Measurements from ENCODE around the gene YPEL3. TPM values are rescaled to one million over a fixed set of nuclear protein-coding genes. Genes with fewer than 3 reads are reported as not detected.

Gene YPEL3, protein sequence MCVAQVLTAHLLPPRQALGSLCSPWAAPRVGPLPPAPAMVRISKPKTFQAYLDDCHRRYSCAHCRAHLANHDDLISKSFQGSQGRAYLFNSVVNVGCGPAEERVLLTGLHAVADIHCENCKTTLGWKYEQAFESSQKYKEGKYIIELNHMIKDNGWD
- 85.0 TPM for polyA plus RNA-seq (2013, experiment 1 of 2)
- 57.3 TPM for polyA plus RNA-seq (2013, experiment 2 of 2)

DNA sequence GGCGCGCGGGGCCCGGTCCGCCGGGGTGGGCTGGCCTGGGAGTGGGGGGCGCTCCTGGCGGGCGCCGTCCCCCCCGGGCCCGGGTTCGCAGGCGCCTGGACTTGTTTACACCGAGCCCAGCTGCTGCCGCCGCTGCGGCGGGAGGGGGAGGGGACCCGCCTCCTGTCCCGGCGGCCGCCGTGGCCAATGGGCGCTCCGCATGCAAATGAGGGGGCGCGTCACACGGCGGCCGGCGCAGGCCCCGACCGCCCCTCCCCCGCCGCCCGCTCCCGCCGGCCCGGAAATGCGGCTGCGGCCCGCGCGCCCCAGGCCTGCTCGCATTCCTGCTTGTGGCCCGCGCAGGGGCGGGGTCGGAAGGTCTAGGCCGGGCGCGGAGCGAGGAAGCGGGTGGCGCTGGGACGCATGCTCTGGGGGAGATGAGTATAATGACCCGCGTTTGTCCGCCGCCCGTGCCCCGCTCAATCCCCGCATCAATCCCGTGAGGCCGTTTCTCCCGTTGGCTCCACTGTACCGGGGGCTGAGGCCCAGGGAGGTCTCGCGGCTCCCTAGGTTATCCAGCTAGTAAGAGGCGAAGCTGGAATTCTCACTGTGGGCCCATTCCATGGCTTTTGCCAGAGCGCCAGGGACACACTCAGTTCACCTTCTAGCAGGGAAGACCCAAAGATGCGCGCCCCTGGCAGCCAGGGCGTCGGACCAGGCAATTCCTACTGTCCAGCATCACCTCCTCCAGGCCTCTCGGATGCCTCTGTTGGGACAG is at the start of gene YPEL3:
YPEL3 (minus strand) TSS at position 109 of the 757 bp plus-strand sequence. CDS start 731 bp downstream, outside the sequence.
- Histone ChIP-seq H3K4me3 (ENCODE audit: extremely low read depth, insufficient read depth, low read length, poor library complexity, severe bottlenecking) (peak within 1 kb of the TSS; percentile 37), H3K27ac (ENCODE audit: low read depth, low read length, severe bottlenecking) (peak within 1 kb of the TSS; percentile 79)
- WGBS, 2 experiments (ENCODE audit: insufficient coverage in 2 of 2): 18 to 36% methylated on average over 33 to 58 of the region's 77 CpGs

DNA sequence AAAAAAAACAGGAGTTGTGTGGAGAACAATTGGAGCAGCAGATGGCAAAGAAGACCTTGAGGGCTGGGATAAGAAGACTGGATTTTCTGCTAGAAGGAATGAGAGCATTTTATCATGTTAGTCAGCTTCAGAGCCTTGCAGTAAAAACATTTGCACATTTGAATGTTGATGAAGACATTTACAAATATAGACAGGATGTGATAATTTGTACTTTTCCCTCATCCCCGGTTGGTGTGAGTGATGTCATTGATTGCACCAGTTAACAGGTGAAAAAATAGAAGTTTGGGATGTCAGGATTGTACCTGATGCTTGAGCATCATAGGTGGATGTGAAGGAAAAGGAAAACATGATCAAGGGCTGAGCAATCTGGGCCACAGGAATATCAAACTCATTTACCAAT is 49.6 kb upstream of the YPEL3 start:
- WGBS, 2 experiments (ENCODE audit: insufficient coverage in 2 of 2): 83 to 88% methylated on average over 1 of the region's 1 CpG
- H3K4me3 ChIP-seq (ENCODE audit: extremely low read depth, insufficient read depth, low read length, poor library complexity, severe bottlenecking): no peak overlapping the region
- H3K36me3 ChIP-seq (ENCODE audit: control insufficient read depth, insufficient read depth, low read length): no peaks in the 10 kb centered on the region
- H3K27ac ChIP-seq (ENCODE audit: low read depth, low read length, severe bottlenecking): no peak overlapping the region
- H3K9me3 ChIP-seq (ENCODE audit: control insufficient read depth, low read length): peaks cover 13% of the 10 kb centered on the region
- no peaks in the 10 kb centered on the region for H3K4me1 ChIP-seq (ENCODE audit: control insufficient read depth, insufficient read depth, low read length, poor library complexity, severe bottlenecking)

More for the DNA sequence above, at the start of gene YPEL3:
- peaks cover 7% of the 10 kb centered on the region for H3K36me3 ChIP-seq (ENCODE audit: control insufficient read depth, insufficient read depth, low read length)
- H3K4me1 ChIP-seq (ENCODE audit: control insufficient read depth, insufficient read depth, low read length, poor library complexity, severe bottlenecking): peaks cover 10% of the 10 kb centered on the region
- peaks cover 27% of the 10 kb centered on the region for H3K9me3 ChIP-seq (ENCODE audit: control insufficient read depth, low read length)

DNA sequence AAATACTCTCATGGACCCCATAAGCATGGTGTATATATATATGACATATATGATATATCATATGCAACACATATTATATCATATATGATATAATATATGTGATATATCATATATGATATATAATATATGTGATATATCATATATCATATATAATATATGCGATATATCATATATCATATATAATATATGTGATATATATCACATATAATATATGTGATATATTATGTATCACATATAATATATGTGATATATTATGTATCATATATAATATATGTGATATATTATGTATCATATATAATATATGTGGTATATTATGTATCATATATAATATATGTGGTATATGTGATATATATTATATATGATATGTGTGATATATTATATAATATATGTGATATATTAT is 48.9 kb upstream of the YPEL3 start:
- Histone ChIP-seq H3K4me3 (ENCODE audit: extremely low read depth, insufficient read depth, low read length, poor library complexity, severe bottlenecking) (no peak overlapping the region), H3K36me3 (ENCODE audit: control insufficient read depth, insufficient read depth, low read length) (no peaks in the 10 kb centered on the region), H3K9me3 (ENCODE audit: control insufficient read depth, low read length) (peaks cover 7% of the 10 kb centered on the region), H3K4me1 (ENCODE audit: control insufficient read depth, insufficient read depth, low read length, poor library complexity, severe bottlenecking) (no peaks in the 10 kb centered on the region), H3K27ac (ENCODE audit: low read depth, low read length, severe bottlenecking) (no peak overlapping the region)
- WGBS, 2 experiments (ENCODE audit: insufficient coverage in 2 of 2): no CpG with 5 or more reads among the region's 1 CpG

DNA sequence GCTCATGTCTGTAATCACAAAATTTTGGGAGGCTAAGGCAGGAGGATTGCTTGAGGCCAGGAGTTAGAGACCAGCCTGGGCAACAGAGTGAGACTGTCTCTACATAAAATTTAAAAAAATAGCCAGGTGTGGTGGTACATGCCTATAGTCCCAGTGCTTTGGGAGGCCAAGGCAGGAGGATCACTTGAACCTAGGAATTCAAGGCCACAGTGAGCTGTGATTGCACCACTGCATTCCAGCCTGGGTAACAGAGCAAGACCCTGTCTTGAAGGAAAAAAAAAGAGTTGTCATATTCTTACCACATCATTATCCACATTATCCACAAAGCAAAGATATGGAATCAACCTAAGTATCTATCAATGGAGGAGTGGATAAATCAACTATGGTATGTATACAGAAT is 48.0 kb upstream of the YPEL3 start:
- Histone ChIP-seq H3K9me3 (ENCODE audit: control insufficient read depth, low read length) (peaks cover 5% of the 10 kb centered on the region), H3K36me3 (ENCODE audit: control insufficient read depth, insufficient read depth, low read length) (no peaks in the 10 kb centered on the region), H3K4me1 (ENCODE audit: control insufficient read depth, insufficient read depth, low read length, poor library complexity, severe bottlenecking) (no peaks in the 10 kb centered on the region), H3K27ac (ENCODE audit: low read depth, low read length, severe bottlenecking) (no peak overlapping the region), H3K4me3 (ENCODE audit: extremely low read depth, insufficient read depth, low read length, poor library complexity, severe bottlenecking) (no peak overlapping the region)

DNA sequence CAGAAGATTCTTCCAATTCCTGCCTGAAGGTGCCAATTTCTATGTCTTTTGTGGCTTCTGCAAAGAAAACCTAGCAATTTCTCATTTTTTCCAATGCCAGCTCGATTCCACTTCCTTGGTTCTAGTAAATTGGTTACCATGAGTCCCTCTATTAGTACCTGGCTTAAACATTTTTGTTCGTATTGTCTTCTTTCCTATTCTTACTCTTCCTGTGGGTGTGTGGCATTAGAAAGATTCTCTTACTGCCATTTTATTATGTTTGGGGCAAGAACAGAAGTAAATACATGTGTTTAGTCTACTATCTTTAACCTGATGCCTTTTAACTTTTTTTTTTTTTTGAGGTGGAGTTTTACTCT is 47.3 kb upstream of the YPEL3 start:
- 60 to 64% methylated on average over 1 of the region's 2 CpGs for WGBS, 2 experiments (ENCODE audit: insufficient coverage in 2 of 2)
- no peak overlapping the region for H3K27ac ChIP-seq (ENCODE audit: low read depth, low read length, severe bottlenecking)
- H3K4me3 ChIP-seq (ENCODE audit: extremely low read depth, insufficient read depth, low read length, poor library complexity, severe bottlenecking): no peak overlapping the region

DNA sequence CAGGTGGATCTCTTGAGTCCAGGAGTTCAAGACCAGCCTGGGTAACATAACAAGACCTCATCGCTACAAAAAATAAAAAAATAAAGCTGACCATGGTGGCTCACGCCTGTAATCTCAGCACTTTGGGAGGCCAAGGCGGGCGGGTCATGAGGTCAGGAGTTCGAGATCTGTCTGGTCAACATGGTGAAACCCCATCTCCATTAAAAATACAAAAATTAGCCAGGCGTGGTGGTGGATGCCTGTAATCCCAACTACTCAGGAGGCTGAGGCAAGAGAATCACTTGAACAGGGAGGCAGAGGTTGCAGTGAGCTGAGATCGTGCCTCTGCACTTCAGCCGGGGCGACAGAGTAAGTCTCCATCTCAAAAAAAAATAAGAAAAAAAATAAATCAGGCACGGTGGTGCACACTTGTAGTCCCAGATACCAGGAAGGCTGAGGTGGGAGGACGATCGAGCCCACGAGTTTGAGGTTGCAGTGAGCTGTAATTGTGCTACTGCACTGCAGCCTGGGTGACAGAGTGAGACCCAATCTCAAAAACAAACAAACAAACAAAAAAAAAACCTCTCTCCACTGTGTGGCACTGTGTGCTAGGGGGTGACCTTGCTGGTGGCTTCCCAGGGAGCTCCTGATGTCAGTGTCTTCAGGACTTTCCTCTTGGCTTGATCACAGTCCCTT is 46.8 kb upstream of the YPEL3 start:
- WGBS, 2 experiments (ENCODE audit: insufficient coverage in 2 of 2): 82 to 85% methylated on average over 2 to 13 of the region's 13 CpGs
- no peaks in the 10 kb centered on the region for H3K4me1 ChIP-seq (ENCODE audit: control insufficient read depth, insufficient read depth, low read length, poor library complexity, severe bottlenecking)
- no peaks in the 10 kb centered on the region for H3K36me3 ChIP-seq (ENCODE audit: control insufficient read depth, insufficient read depth, low read length)
- no peaks in the 10 kb centered on the region for H3K9me3 ChIP-seq (ENCODE audit: control insufficient read depth, low read length)
- H3K4me3 ChIP-seq (ENCODE audit: extremely low read depth, insufficient read depth, low read length, poor library complexity, severe bottlenecking): no peak overlapping the region
- no peak overlapping the region for H3K27ac ChIP-seq (ENCODE audit: low read depth, low read length, severe bottlenecking)

More for the DNA sequence above, 47.3 kb upstream of the YPEL3 start:
- Histone ChIP-seq H3K9me3 (ENCODE audit: control insufficient read depth, low read length) (no peaks in the 10 kb centered on the region), H3K4me1 (ENCODE audit: control insufficient read depth, insufficient read depth, low read length, poor library complexity, severe bottlenecking) (no peaks in the 10 kb centered on the region), H3K36me3 (ENCODE audit: control insufficient read depth, insufficient read depth, low read length) (no peaks in the 10 kb centered on the region)

DNA sequence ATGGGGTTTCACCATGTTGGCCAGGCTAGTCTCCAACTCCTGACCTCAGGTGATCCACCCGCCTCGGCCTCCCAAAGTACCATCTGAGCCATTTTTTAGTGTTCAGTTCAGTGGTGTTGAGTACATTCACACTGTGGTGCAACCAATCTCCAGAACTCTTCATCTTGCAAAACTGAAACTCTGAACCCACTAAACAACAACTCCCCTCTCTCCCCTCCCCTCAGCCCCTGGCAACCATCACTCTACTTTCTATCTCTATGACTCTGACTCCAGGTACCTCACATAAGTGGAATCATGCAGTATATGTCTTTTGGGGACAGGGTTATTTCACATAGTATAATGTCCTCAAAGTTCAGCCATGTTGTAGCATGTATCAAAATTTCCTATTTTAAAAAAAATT is 45.7 kb upstream of the YPEL3 start:
- Histone ChIP-seq H3K4me3 (ENCODE audit: extremely low read depth, insufficient read depth, low read length, poor library complexity, severe bottlenecking) (no peak overlapping the region), H3K27ac (ENCODE audit: low read depth, low read length, severe bottlenecking) (no peak overlapping the region), H3K36me3 (ENCODE audit: control insufficient read depth, insufficient read depth, low read length) (no peaks in the 10 kb centered on the region), H3K4me1 (ENCODE audit: control insufficient read depth, insufficient read depth, low read length, poor library complexity, severe bottlenecking) (no peaks in the 10 kb centered on the region), H3K9me3 (ENCODE audit: control insufficient read depth, low read length) (no peaks in the 10 kb centered on the region)
- WGBS, 2 experiments (ENCODE audit: insufficient coverage in 2 of 2): 67 to 96% methylated on average over 1 to 2 of the region's 2 CpGs

DNA sequence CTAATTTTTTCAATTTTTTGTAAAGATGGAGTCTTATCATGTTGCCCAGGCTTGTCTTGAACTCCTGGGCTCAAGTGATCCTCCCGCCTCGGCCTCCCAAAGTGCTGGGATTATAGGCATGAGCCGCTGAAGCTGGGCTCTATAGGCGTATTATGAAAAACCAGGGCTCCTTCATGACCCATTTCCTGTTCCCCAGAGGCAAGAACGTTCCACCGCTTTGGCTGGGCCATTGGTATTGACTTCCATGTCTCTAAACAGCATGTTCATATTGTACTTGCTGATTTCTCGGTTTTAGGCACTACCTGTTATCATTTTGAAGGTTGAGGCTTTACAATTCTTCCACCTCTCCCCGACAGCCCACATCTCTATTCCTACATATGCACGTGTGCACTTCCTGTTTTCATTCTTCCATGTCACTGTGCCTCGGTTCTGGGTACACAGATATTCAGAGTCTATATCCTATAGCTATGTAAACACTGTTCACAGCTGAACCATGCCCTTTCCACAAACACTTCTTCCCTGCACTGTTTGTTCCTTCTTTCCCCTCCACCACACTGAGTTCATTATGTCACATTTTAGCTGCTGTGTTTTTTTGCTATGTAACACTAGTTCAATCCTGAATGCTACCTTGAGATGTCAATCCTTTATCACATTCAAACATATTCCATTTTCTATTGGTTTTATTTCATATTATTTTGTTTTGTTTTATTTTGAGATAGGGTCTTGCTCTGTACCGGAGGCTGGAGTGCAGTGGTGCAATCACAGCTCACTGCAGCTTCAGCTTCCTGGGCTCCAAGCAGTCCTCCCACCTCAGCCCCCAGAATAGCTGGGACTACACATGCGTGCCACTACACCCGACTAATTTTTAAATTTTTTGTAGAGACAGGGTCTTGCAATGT is 43.8 kb upstream of the YPEL3 start:
- WGBS, 2 experiments (ENCODE audit: insufficient coverage in 2 of 2): 90% methylated on average over 12 of the region's 13 CpGs
- no peak overlapping the region for H3K4me3 ChIP-seq (ENCODE audit: extremely low read depth, insufficient read depth, low read length, poor library complexity, severe bottlenecking)
- no peaks in the 10 kb centered on the region for H3K4me1 ChIP-seq (ENCODE audit: control insufficient read depth, insufficient read depth, low read length, poor library complexity, severe bottlenecking)
- no peaks in the 10 kb centered on the region for H3K9me3 ChIP-seq (ENCODE audit: control insufficient read depth, low read length)
- no peak overlapping the region for H3K27ac ChIP-seq (ENCODE audit: low read depth, low read length, severe bottlenecking)
- no peaks in the 10 kb centered on the region for H3K36me3 ChIP-seq (ENCODE audit: control insufficient read depth, insufficient read depth, low read length)

DNA sequence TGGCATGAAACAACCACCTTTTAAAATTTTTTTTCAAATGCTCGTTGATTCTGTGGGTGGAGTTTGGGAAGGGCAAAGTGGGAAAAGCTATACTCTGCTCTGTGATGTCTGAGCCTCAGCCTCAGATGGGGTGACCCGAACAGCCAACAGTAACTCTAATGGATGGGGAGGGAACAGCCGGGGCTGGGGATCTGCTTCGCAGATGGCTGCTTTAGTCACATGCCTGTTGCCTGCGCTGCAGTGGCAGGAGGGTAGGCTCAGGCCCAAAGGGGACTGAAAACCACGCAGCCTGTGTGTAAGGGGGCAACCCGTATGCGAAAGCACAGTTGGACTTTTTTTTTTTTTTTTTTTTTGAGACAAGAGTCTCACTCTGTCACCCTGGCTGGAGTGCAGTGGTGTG is 41.9 kb upstream of the YPEL3 start:
- Histone ChIP-seq H3K36me3 (ENCODE audit: control insufficient read depth, insufficient read depth, low read length) (no peaks in the 10 kb centered on the region), H3K4me1 (ENCODE audit: control insufficient read depth, insufficient read depth, low read length, poor library complexity, severe bottlenecking) (no peaks in the 10 kb centered on the region), H3K9me3 (ENCODE audit: control insufficient read depth, low read length) (no peaks in the 10 kb centered on the region), H3K4me3 (ENCODE audit: extremely low read depth, insufficient read depth, low read length, poor library complexity, severe bottlenecking) (no peak overlapping the region), H3K27ac (ENCODE audit: low read depth, low read length, severe bottlenecking) (no peak overlapping the region)
- WGBS, 2 experiments (ENCODE audit: insufficient coverage in 2 of 2): 89 to 93% methylated on average over 5 to 7 of the region's 8 CpGs

DNA sequence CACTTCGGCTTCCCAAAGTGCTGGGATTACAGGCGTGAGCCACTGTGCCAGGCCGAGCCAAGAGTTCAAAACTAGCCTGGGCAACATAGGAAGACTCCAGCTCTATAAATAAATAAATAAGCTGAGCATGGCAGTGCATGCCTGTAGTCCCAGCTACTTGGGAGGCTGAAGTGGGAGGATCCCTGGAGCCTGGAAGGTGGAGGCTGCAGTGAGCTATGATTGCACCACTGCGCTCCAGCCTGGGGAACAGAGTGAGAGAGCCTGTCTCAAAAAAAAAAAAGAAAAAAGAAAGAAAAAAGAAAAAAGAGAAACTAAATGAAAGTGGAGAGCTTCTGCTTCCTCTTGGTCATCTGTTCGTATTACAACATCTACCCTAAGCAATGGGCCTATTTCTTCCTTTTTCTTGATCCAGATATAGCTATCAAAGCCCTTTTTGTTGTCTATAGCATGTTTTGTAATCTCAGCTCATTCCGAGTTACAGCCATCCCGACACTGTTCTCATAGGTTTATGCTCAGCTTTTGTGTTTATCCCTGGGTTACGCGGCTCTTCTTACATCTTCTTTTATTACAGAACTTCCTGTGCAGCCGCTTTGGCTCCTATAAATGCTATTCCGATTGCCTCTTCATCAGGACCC is 41.1 kb upstream of the YPEL3 start:
- no peak overlapping the region for H3K4me3 ChIP-seq (ENCODE audit: extremely low read depth, insufficient read depth, low read length, poor library complexity, severe bottlenecking)
- no peak overlapping the region for H3K27ac ChIP-seq (ENCODE audit: low read depth, low read length, severe bottlenecking)
- no peaks in the 10 kb centered on the region for H3K36me3 ChIP-seq (ENCODE audit: control insufficient read depth, insufficient read depth, low read length)
- no peaks in the 10 kb centered on the region for H3K4me1 ChIP-seq (ENCODE audit: control insufficient read depth, insufficient read depth, low read length, poor library complexity, severe bottlenecking)
- H3K9me3 ChIP-seq (ENCODE audit: control insufficient read depth, low read length): no peaks in the 10 kb centered on the region
- WGBS, 2 experiments (ENCODE audit: insufficient coverage in 2 of 2): 91 to 95% methylated on average over 5 to 8 of the region's 11 CpGs
